ENCODE results near the gene RUFY1. TPM values are rescaled to one million over a fixed set of nuclear protein-coding genes. Genes with fewer than 3 reads are reported as not detected.
"Not testable (repeated sequence)": the region's sequence is repeated elsewhere in the genome, so short reads cannot be mapped to it uniquely, and the experiment has no call there.

RUFY1 gene
- polyA plus RNA-seq, 1 of the 3 experiments (the other 2 are of a cell fraction): 30.3 TPM

- H2AFZ ChIP-seq (ENCODE audit: low read depth); CTCF ChIA-PET; H3K27ac ChIP-seq (ENCODE audit: low read depth in 2 of 2, low read length in 1 of 2); H3K9me3 ChIP-seq; POLR2A ChIA-PET; H3K36me3 ChIP-seq (replicated peaks in 1 of 2; ENCODE audit: control insufficient read depth in 1 of 2, insufficient read depth in 2 of 2, low read length in 1 of 2); DNase-seq; H3K27me3 ChIP-seq (ENCODE audit: insufficient read depth); H3K4me2 ChIP-seq; H3K4me1 ChIP-seq (ENCODE audit: control insufficient read depth in 1 of 2, insufficient read depth in 2 of 2, low read depth in 1 of 2, low read length in 1 of 2); H3K9ac ChIP-seq; H3K9me2 ChIP-seq; H3F3A ChIP-seq (replicated peaks; ENCODE audit: insufficient read depth); H3K79me2 ChIP-seq (ENCODE audit: insufficient read depth); H4K20me1 ChIP-seq (ENCODE audit: insufficient read depth); H3K4me3 ChIP-seq (ENCODE audit: low read depth in 2 of 2, low read length in 1 of 2): not testable (repeated sequence)
- 59% methylated on average over 4 of the region's 7 CpGs for WGBS (ENCODE audit: low lambda C conversion rate)
Measured at GRCh38 chr5:179517746-179518145, 32.6 kb upstream of the RUFY1 start.

- H3K9me2 ChIP-seq; CTCF ChIA-PET; H3K27ac ChIP-seq (ENCODE audit: low read depth in 2 of 2, low read length in 1 of 2); H3K36me3 ChIP-seq (replicated peaks in 1 of 2; ENCODE audit: control insufficient read depth in 1 of 2, insufficient read depth in 2 of 2, low read length in 1 of 2); H3K27me3 ChIP-seq (ENCODE audit: insufficient read depth); DNase-seq; POLR2A ChIA-PET; H3F3A ChIP-seq (replicated peaks; ENCODE audit: insufficient read depth); H3K79me2 ChIP-seq (ENCODE audit: insufficient read depth); H3K9me3 ChIP-seq; H3K4me2 ChIP-seq; H3K4me1 ChIP-seq (ENCODE audit: control insufficient read depth in 1 of 2, insufficient read depth in 2 of 2, low read depth in 1 of 2, low read length in 1 of 2); H3K4me3 ChIP-seq (ENCODE audit: low read depth in 2 of 2, low read length in 1 of 2); H4K20me1 ChIP-seq (ENCODE audit: insufficient read depth); H2AFZ ChIP-seq (ENCODE audit: low read depth); H3K9ac ChIP-seq: not testable (repeated sequence)
- WGBS (ENCODE audit: low lambda C conversion rate): 68% methylated on average over 5 of the region's 17 CpGs
Measured at GRCh38 chr5:179518369-179518768, 32.0 kb upstream of the RUFY1 start.

- H3K79me2 ChIP-seq (ENCODE audit: insufficient read depth); H3K9ac ChIP-seq; H3K27ac ChIP-seq (ENCODE audit: low read depth in 2 of 2, low read length in 1 of 2); H2AFZ ChIP-seq (ENCODE audit: low read depth); H3K9me2 ChIP-seq; H3K4me1 ChIP-seq (ENCODE audit: control insufficient read depth in 1 of 2, insufficient read depth in 2 of 2, low read depth in 1 of 2, low read length in 1 of 2); DNase-seq; H3K4me2 ChIP-seq; H3F3A ChIP-seq (replicated peaks; ENCODE audit: insufficient read depth); H4K20me1 ChIP-seq (ENCODE audit: insufficient read depth); H3K36me3 ChIP-seq (replicated peaks in 1 of 2; ENCODE audit: control insufficient read depth in 1 of 2, insufficient read depth in 2 of 2, low read length in 1 of 2); POLR2A ChIA-PET; H3K9me3 ChIP-seq; H3K27me3 ChIP-seq (ENCODE audit: insufficient read depth); H3K4me3 ChIP-seq (ENCODE audit: low read depth in 2 of 2, low read length in 1 of 2): not testable (repeated sequence)
- CTCF ChIA-PET: interaction anchor here (1.2 kb wide), 1 partner anchor 13 kb away, joined by 3 read pairs; no protein-coding TSS in a partner anchor
- 73% methylated on average over 14 of the region's 15 CpGs for whole genome bisulfite sequencing (ENCODE audit: low lambda C conversion rate)
Measured at GRCh38 chr5:179519416-179520070, 30.8 kb upstream of the RUFY1 start.

GRCh38 chr5:179522107-179522506 is 28.2 kb upstream of the RUFY1 start:
- WGBS (ENCODE audit: low lambda C conversion rate): 46% methylated on average over 4 of the region's 5 CpGs
- DNase-seq; POLR2A ChIA-PET; H3K9me3 ChIP-seq; H2AFZ ChIP-seq (ENCODE audit: low read depth); H3K36me3 ChIP-seq (replicated peaks in 1 of 2; ENCODE audit: control insufficient read depth in 1 of 2, insufficient read depth in 2 of 2, low read length in 1 of 2); H3K9me2 ChIP-seq; CTCF ChIA-PET; H3K79me2 ChIP-seq (ENCODE audit: insufficient read depth); H3K4me2 ChIP-seq; H3F3A ChIP-seq (replicated peaks; ENCODE audit: insufficient read depth); H3K9ac ChIP-seq; H3K27me3 ChIP-seq (ENCODE audit: insufficient read depth); H3K4me1 ChIP-seq (ENCODE audit: control insufficient read depth in 1 of 2, insufficient read depth in 2 of 2, low read depth in 1 of 2, low read length in 1 of 2); H4K20me1 ChIP-seq (ENCODE audit: insufficient read depth); H3K4me3 ChIP-seq (ENCODE audit: low read depth in 2 of 2, low read length in 1 of 2); H3K27ac ChIP-seq (ENCODE audit: low read depth in 2 of 2, low read length in 1 of 2): not testable (repeated sequence)
